Stimulated activated CD8-positive, alpha-beta memory T cell treated with anti-CD3 and anti-CD28 coated beads, Interleukin-12 subunit alpha, Interleukin-12 subunit beta, amount 100 ng/mL, for 24 hours (primary cell): Measurements from ENCODE around the gene MARK3.

Experiments
- DNase-seq: peaks from one replicate; pipeline ENCODE4 v3.0.0-alpha.2; 2020; ENCODE audit errors: extremely low read depth

MARK3 gene

GRCh38 chr14:103366741-103367140 is 18.5 kb upstream of the MARK3 start:
- DNase-seq: no peak

GRCh38 chr14:103367995-103368394 is 17.2 kb upstream of the MARK3 start:
- no peak for DNase-seq

- no peak for DNase-seq
Observed at GRCh38 chr14:103370087-103370486, 15.1 kb upstream of the MARK3 start.

DNA sequence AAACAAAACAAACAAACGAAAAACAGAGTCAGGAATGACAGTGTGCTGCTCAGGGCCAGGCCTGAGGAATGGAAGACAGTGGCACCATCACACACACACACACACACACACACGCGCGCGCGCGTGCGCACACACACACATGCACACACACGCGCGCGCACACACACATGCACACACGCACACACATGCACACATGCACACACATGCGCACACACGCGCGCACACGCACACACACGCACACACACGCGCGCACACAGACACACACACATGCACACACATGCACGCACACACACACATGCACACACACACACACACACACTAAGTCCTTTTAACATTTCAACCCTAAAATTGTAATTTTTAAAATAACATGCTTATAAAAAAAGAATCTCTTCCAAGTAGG is 13.2 kb upstream of the MARK3 start:
- no peak for DNase-seq

DNA sequence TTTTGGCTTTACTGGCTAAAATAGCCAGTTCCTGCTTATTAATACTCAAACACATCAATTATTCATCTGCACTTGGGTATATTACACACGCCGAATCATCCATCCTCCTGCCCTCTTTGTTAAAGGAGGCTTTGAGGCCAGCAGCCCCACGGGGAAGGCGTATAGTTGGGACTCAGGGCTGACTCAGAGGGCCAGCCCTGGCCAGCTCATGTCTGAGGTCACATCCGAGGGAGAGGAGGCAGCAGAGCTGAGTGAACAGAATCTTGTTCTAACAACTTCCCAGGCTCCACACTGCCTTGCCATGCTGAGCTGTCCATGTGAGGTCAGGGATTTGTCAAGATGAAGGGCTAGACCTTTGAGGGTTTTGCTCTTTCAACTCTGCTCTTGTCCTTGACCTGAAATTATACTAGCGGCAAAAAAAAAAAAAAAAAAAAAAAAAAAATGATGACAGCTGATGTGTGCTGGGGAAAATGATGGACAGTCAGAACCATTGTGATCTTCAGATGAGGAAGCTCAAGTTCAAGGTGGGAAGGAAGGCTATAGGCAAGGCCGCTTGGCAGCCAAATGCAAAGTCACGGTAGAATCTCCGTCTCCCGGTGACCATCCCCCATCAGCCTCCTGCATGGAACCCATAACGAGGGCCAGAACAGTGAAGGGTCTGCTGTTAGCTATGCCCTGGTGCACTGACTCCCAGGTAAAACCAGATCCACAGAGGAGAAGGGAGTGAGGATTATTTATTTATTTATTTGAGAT is 12.5 kb upstream of the MARK3 start:
- DNase-seq: no peak

GRCh38 chr14:103374121-103374520 is 11.1 kb upstream of the MARK3 start:
- no peak for DNase-seq

GRCh38 chr14:103377522-103378037 is 7.6 kb upstream of the MARK3 start:
- DNase-seq: no peak

- DNase-seq: no peak
Observed at GRCh38 chr14:103378038-103378854, 7.0 kb upstream of the MARK3 start.

GRCh38 chr14:103380719-103381377 is 4.4 kb upstream of the MARK3 start:
- DNase-seq: no peak

- no peak for DNase-seq
Observed at GRCh38 chr14:103382376-103382775, 2.8 kb upstream of the MARK3 start.

- no peak for DNase-seq
Observed at GRCh38 chr14:103384450-103385151, 614 bp upstream of the MARK3 start.

GRCh38 chr14:103385929-103386712 is 906 bp downstream of the MARK3 start:
- DNase-seq: no peak

DNA sequence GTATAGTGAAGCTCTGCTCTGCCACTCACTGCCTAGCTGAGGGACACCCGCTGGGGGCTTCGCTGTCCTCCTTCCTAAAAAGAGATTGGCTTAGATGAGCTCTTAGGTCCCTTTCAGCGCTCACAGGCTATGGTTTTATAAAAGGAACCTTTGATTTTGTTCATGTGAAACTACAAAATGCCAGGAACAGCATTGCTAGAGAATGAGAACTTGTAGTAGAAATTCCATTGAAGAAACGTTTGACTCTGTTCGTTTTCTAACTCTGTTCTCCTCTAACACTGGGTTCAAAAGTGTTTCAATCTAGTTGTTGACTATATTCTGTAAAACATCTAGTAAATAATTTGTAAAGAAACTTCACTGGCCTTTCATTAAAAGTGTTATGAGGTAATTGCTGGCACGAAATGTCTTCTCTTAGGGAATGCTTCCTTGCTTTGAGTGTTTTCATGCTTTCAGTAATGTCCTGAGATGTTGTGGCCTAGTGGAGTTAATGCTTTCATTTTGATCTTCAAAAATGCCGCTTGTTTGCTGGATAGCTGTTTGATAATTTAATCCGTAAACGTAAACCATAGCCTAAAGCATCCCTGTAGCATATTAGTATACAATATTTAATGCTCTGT is 1.6 kb downstream of the MARK3 start:
- no peak for DNase-seq

DNA sequence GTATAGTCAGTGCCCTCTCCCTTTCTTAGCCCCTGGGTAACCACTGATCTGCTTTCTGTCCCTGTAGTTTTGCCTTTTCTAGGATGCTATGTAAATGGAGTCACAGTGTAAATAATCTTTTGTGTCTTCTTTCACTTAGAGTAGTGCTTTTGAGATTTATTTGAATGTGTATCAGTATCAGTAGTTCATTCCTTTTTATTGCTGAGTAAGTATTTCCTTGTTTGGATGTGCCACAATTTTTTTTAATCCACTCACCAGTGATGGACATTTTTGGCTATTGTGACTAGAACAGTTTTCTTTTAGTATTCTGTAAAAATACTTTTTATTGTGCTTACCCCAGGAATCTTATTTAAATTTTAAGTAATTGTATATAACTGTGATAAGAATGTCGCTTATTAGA is 3.4 kb downstream of the MARK3 start:
- DNase-seq: no peak

DNA sequence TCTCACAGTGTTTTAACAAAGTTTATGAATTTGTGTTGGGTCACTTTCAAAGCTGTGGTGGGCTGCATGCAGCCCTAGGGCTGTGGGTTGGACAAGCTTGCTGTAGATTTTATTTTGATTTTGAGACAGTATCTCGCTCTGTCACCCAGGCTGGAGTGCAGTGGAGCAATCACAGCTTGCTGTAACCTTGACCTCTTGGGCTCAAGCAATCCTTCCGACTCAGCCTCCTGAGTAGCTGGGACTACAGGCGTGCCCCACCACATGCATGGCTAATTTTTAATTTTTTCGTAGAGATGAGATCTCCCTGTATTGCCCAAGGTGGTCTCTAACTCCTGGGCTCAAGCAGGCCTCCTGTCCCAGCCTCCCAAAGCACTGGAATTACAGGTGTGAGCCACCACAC is 5.4 kb downstream of the MARK3 start:
- no peak for DNase-seq

DNA sequence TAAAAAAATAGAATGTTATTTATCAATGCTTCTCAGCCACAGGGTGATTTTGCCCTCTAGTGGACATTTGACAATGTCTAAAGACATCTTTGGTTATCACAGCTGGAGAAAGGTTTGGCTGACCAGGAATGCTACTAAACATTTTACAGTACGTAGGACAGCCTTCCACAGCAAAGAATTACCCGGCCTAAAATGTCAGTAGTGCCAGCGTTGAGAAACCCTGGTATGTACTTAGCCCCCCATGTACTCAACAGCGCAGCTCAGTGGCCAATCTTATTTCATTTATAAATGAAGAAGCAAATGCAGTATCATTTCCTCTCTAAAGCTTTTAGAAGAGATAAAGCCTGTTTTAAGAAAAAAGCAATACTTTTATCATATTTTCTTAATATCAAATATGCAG is 5.8 kb downstream of the MARK3 start:
- no peak for DNase-seq

GRCh38 chr14:103392106-103392505 is 6.9 kb downstream of the MARK3 start:
- no peak for DNase-seq

- no peak for DNase-seq
Observed at GRCh38 chr14:103392572-103392971, 7.4 kb downstream of the MARK3 start.

- no peak for DNase-seq
Observed at GRCh38 chr14:103393070-103393469, 7.9 kb downstream of the MARK3 start.
